Omental fat pad (tissue), 4 donors: Measurements from ENCODE around the gene EIF3I. TPM values are rescaled to one million over a fixed set of nuclear protein-coding genes. Genes with fewer than 3 reads are reported as not detected.

ENCODE experiments used
- ATAC-seq: fragments of 150-250 bp; one replicate; pipeline ENCODE4 v1.9.1; 2016; ENCODE audit warnings: mild to moderate bottlenecking, moderate library complexity; ENCODE audit not compliant: low FRiP score
- DNase-seq: peaks from one replicate; pipeline ENCODE4 v3.0.0-alpha.2; 2019; ENCODE audit warnings: low spot score
- CTCF ChIP-seq, 3 donors: fragments of 450-650 bp; IDR thresholded peaks; one replicate each; pipeline ENCODE4 v1.5.1; 2016 to 2017; ENCODE audit warnings: antibody characterized with exemption in 3 of 3, mild to moderate bottlenecking in 3 of 3, moderate library complexity in 2 of 3
- total RNA-seq, 4 donors: library from RNA; depleted of rRNA; stranded (reverse); fragments of >200 nt; gene quantifications; one replicate each; pipeline ENCODE4 v1.1.0, GENCODE V29; 2016

Gene EIF3I
- total RNA-seq, 4 donors from 2014 or later: 159 to 210 (median 191) TPM

DNA sequence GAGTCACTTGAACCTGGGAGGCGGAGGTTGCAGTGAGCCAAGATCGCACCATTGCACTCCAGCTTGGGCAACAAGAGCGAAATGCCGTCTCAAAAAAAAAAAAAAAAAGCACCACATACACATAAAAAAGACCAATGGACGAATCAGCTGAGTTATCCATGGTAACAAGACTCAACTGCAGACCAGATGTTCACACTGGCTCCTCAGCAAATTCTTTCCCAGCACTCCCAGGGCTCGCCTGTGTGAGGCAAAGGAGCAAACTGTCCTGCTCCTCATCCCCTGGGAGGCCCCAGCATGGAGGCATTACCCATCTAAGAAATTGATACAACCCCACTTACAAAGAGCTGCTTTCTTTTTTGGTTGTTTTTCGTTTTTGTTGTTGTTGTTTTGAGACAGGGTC lies 3.2 kb upstream of the EIF3I start:
- no peak for ATAC-seq
- no peak for DNase-seq
- no peak for TF ChIP-seq CTCF (IDR thresholded peaks at IDR 0.05)

DNA sequence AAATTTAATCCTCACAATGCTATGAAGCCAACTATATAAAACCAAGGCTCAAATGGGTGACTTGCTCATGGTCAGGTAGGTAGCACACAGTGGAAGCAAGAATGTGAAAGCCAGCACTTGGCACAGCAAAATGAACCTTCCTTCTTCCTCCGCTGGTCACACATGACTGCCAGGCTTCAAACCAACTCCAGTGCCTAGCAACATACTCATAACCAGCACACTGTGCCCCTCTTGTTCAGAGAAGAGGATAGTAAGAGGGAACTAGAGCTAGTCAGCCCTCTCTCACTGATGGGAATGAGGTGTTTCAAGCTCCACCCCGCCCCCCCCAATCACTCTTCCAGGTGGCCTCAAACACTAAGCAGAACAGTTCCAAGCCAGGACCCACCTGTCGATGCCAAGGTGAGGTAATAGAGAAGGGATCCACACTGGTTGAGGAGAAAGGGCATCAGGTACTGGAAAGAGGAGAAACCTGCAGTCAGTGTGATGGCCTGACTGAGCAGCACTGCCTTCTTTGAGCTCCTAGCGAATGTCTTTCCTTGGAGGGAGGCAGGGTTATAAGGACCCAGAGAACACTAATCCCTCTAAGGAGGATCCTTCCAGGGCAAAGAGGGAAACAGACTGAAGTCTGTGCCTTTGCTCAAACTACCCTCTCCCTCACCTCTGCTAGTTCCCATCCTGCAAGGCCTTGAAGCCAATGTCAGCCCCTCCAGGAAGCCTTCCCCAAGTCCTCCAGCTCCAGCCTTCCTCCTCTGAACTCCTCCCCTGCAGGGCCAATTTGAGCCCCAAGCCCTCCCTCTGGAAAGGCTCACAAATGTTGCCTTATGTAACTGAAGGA lies 1.2 kb upstream of the EIF3I start:
- DNase-seq (no peak), ATAC-seq (no peak)
- TF ChIP-seq CTCF (IDR thresholded peaks at IDR 0.05): no peak

DNA sequence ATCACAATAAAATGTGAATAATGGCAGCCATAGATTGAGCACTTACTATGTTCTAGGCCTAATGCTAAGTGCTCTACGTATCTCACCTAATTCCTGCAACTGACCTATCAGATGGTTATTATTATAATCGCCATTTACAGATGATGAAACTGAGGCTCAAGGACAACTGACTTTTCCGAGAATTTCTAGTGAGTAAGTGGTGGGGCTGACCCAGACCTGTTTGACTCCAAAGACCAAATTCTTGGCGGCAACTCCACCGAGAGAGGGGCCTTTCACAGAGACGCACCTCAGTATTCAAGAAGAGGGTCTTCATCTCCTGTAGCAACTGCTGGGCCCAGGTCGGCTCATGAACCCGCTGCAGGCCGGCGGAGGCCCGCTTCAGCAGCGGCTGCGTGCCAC lies 627 bp upstream of the EIF3I start:
- ATAC-seq (peak; percentile 8), DNase-seq (no peak)
- no peak for TF ChIP-seq CTCF (IDR thresholded peaks at IDR 0.05)

DNA sequence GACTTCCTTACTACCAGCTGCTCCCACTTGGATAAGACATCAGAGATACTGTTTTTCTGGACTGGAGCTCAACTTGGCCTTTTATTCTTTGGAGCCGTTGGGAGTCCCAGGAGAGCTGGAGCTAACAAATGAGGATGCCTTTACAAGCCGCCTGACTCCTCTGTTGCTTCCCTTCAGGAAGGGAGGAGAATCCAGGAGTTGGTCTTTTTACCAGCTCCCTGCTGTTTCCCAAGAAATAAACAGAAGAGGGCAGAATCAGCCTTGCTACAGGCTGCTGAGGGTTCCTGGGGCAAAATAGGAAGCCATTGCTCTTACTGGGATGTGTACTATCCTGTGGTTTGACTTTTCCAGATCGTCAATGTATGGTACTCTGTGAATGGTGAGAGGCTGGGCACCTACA lies 1.5 kb downstream of the EIF3I start:
- no peak for ATAC-seq
- no peak for TF ChIP-seq CTCF (IDR thresholded peaks at IDR 0.05)

GRCh38 chr1:32224285-32224684 lies 2.1 kb downstream of the EIF3I start:
- DNase-seq (no peak), ATAC-seq (no peak)
- TF ChIP-seq CTCF (IDR thresholded peaks at IDR 0.05): no peak

More for the DNA sequence above, 1.5 kb downstream of the EIF3I start:
- DNase-seq: no peak

GRCh38 chr1:32228771-32229170 lies 6.6 kb downstream of the EIF3I start:
- TF ChIP-seq CTCF (IDR thresholded peaks at IDR 0.05): no peak
- no peak for DNase-seq
- ATAC-seq: no peak

DNA sequence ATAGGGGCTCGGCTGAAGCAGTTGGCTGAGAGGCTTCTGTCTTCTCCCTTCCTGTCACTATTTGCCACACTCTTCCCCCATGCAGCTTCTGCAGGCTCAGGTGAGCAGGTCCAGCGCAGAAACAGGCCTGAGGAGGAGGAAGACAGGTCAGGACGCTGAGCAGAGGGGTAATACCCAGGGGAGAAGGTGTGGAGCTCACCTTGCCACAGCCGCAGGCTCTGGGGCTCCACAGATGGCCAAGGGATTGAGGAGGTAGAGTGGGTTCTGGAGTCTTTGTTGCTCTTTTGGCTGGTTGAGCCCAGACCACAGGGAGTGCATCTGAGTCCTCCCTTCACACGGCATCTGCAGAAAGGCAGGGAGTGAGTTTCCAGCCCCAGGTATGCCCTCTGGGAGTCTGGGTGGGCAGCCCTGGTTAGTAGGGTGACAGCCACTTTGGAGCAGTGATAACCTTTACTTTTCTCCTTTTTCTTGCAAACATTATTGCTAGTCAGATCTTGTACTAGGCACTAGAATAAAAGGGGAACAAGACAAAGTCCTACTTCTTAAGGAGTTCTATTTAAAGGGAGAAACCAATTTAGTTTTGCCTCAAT lies 9.7 kb downstream of the EIF3I start:
- no peak for TF ChIP-seq CTCF (IDR thresholded peaks at IDR 0.05)
- ATAC-seq: no peak
- DNase-seq: no peak
